Adrenal gland (tissue), 5 donors: ENCODE results near the gene ASPG.

ENCODE experiments used
- POLR2A ChIP-seq, 2 donors: fragments of 450-650 bp; IDR thresholded peaks; one replicate each; pipeline ENCODE4 v1.6.1; 2017; ENCODE audit warnings: antibody characterized with exemption in 2 of 2, mild to moderate bottlenecking in 2 of 2, moderate library complexity in 1 of 2
- TF ChIP-seq, protein P1 (sequence below), 6 experiments: fragments of 450-650 bp in 4 of 6; fragments of 200-600 bp in 2 of 6; sonication (generic) in 1 of 6; IDR thresholded peaks; 1 replicate in 5 of 6; 2 replicates in 1 of 6; pipeline versions ENCODE4 v1.5.1 to v1.8.0; 2016 to 2021; ENCODE audit warnings: antibody characterized with exemption in 6 of 6, mild to moderate bottlenecking in 2 of 6, moderate library complexity in 1 of 6
- donor health status: DM: no; HTN: no; CAD: no.

DNA sequence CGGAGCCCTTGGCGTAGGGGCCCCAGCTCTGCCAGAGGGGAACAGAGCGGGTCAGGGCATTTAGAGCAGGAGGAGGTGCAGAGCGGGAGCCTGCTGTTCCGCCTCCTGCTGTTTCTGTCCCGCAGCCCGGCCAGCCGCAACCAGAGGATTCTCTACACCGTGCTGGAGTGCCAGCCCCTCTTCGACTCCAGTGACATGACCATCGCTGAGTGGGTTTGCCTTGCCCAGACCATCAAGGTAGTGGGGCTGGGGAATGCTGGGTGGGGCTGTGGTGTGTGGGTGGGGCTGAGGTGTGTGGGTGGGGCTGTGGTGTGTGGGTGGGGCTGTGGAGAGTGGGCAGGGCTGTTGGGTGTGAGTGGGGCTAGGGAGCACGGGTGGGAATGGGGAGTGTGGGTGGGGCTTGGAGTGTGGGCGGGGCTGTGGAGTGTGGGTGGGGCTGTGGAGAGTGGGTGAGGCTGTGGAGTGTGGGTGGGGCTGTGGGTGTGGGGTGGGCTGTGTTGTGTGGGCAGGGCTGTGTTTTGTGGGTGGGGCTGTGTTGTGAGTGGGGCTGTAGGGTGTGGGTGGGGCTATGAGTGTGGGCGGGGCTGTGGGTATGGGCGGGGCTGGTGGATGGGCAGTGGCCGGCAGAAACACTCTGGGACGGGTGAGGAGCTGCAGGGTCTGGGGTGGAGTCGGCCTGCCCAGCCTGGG lies 8.0 kb downstream of the ASPG start:
- TF ChIP-seq, protein P1, sequence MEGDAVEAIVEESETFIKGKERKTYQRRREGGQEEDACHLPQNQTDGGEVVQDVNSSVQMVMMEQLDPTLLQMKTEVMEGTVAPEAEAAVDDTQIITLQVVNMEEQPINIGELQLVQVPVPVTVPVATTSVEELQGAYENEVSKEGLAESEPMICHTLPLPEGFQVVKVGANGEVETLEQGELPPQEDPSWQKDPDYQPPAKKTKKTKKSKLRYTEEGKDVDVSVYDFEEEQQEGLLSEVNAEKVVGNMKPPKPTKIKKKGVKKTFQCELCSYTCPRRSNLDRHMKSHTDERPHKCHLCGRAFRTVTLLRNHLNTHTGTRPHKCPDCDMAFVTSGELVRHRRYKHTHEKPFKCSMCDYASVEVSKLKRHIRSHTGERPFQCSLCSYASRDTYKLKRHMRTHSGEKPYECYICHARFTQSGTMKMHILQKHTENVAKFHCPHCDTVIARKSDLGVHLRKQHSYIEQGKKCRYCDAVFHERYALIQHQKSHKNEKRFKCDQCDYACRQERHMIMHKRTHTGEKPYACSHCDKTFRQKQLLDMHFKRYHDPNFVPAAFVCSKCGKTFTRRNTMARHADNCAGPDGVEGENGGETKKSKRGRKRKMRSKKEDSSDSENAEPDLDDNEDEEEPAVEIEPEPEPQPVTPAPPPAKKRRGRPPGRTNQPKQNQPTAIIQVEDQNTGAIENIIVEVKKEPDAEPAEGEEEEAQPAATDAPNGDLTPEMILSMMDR (IDR thresholded peaks at IDR 0.05), result no peak
- TF ChIP-seq POLR2A (IDR thresholded peaks at IDR 0.05), result no peak
